ENCODE measurements around the gene PDCD7. TPM values are rescaled to one million over a fixed set of nuclear protein-coding genes. Genes with fewer than 3 reads are reported as not detected.

Gene PDCD7
- total RNA-seq, 1 donor from 2014 or later = 19.8 TPM

GRCh38 chr15:65110676-65111292 lies 22.8 kb downstream of the PDCD7 start:
- Histone ChIP-seq H3K9me3 (no peaks in the 10 kb centered on the region), H3K27me3 (ENCODE audit: low read depth) (no peaks in the 10 kb centered on the region), H3K4me3 (no peak overlapping the region), H3K36me3 (peaks cover 50% of the 10 kb centered on the region), H3K4me1 (no peaks in the 10 kb centered on the region), H3K27ac (no peak overlapping the region)
- TF ChIP-seq, protein P1, sequence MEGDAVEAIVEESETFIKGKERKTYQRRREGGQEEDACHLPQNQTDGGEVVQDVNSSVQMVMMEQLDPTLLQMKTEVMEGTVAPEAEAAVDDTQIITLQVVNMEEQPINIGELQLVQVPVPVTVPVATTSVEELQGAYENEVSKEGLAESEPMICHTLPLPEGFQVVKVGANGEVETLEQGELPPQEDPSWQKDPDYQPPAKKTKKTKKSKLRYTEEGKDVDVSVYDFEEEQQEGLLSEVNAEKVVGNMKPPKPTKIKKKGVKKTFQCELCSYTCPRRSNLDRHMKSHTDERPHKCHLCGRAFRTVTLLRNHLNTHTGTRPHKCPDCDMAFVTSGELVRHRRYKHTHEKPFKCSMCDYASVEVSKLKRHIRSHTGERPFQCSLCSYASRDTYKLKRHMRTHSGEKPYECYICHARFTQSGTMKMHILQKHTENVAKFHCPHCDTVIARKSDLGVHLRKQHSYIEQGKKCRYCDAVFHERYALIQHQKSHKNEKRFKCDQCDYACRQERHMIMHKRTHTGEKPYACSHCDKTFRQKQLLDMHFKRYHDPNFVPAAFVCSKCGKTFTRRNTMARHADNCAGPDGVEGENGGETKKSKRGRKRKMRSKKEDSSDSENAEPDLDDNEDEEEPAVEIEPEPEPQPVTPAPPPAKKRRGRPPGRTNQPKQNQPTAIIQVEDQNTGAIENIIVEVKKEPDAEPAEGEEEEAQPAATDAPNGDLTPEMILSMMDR (IDR thresholded peaks at IDR 0.05) = no peak
- intact Hi-C loops (cut with DNase I) = no loop called here
- ATAC-seq (no peak), DNase-seq (no peak)

- Histone ChIP-seq H3K9me3 (no peaks in the 10 kb centered on the region), H3K36me3 (peaks cover 19% of the 10 kb centered on the region), H3K27me3 (ENCODE audit: low read depth) (no peaks in the 10 kb centered on the region), H3K4me3 (no peak overlapping the region), H3K4me1 (no peaks in the 10 kb centered on the region), H3K27ac (no peak overlapping the region)
- no peak for DNase-seq
- intact Hi-C loops (cut with DNase I) = no loop called here
- TF ChIP-seq, protein P1 (IDR thresholded peaks at IDR 0.05) = no peak
- ATAC-seq = no peak
Measured at GRCh38 chr15:65106011-65106590, 27.5 kb downstream of the PDCD7 start.

DNA sequence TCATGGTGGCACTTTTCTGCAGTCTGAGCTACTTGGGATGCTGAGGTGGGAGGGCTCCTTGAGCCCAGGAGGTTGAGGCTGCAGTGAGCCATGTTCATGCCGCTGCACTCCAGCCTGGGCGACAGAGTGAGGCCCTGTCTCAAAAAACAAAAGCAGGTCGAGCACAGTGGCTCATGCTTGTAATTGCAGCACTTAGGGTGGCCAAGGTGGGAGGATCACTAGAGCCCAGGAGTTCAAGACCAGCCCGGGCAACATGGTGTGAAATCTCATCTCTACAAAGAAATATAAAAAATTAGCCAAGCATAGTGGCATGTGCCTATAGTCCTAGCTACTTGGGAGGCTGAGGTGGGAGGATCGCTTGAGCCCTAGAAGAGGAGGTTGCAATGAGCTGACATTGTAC lies 28.6 kb downstream of the PDCD7 start:
- H3K4me1 ChIP-seq = no peaks in the 10 kb centered on the region
- H3K27me3 ChIP-seq (ENCODE audit: low read depth) = no peaks in the 10 kb centered on the region
- intact Hi-C loops (cut with DNase I) = no loop called here
- no peak overlapping the region for H3K4me3 ChIP-seq
- ATAC-seq (no peak), DNase-seq (no peak)
- H3K27ac ChIP-seq = no peak overlapping the region
- H3K36me3 ChIP-seq = peaks cover 30% of the 10 kb centered on the region
- no peaks in the 10 kb centered on the region for H3K9me3 ChIP-seq
- TF ChIP-seq, protein P1 (IDR thresholded peaks at IDR 0.05) = no peak

DNA sequence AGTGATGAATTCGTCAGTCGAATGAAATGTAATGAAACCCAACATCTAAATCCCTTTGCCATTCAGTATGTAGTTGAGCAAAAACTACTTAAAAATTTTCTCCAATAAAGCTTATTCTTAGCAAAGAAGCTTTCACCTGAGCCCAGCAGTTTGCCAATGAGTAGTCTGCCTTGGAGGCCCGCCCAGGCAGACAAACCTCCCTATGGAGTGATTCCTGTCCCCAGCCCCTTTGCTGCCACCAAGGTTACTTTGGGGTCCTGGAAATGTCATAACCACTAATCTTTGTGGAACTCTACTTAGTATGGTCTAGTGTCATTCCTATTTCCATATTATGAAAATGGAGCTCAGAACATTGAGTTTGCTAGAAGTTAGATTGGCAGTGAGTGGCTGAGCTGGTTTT lies 30.7 kb downstream of the PDCD7 start:
- Histone ChIP-seq H3K4me3 (no peak overlapping the region), H3K36me3 (peaks cover 51% of the 10 kb centered on the region), H3K27ac (no peak overlapping the region), H3K9me3 (no peaks in the 10 kb centered on the region), H3K4me1 (no peaks in the 10 kb centered on the region), H3K27me3 (ENCODE audit: low read depth) (no peaks in the 10 kb centered on the region)
- TF ChIP-seq, protein P1 (IDR thresholded peaks at IDR 0.05) = no peak
- intact Hi-C loops (cut with DNase I) = no loop called here
- ATAC-seq = no peak
- DNase-seq = no peak

DNA sequence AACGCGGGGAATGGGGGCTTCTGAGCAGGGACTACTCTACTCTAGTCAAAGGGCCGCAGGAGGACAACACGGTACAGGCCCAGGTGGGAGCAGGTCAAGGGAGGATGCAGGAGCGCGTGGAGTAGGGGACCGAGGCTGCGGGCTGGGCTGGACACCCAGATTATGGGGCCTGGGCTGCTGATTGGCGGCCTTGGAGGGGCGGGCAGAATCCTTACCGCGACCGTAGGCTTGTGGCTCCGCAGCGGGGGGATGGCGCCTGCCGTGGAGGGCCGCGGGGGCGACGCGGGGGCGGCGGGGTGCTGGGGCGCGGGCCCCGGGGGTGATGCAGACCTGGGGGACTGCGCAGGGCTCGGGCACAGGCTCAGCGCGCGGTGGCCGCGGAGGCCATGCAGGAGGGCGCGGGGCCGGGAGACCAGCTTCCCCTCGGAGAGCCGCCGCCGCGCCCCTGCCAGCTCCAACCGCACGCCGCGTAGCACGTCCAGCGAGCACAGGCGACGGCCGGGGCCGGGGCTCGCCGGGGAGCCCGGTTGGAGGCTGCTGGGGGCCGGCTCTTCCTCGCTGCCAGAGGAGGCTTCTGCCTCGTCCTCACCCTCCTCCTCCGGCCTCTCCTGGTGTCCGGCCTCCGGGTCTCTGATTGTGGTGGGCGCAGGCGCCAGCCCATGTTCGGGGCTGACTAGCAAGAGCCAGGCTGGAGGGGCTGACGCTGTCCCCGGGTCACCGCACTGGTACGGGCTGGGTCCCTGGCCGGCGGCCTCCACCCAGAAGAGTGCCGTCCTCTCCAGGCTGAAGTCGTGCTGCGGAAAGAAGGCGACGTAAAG lies 31.5 kb downstream of the PDCD7 start:
- TF ChIP-seq, protein P1 (IDR thresholded peaks at IDR 0.05) = no peak

More for the DNA sequence above, 31.5 kb downstream of the PDCD7 start:
- H3K27ac ChIP-seq = no peak overlapping the region
- DNase-seq = no peak
- H3K4me3 ChIP-seq = no peak overlapping the region
- peak; percentile 6 to 22 for ATAC-seq
- no peaks in the 10 kb centered on the region for H3K4me1 ChIP-seq
- peaks cover 59% of the 10 kb centered on the region for H3K36me3 ChIP-seq
- no peaks in the 10 kb centered on the region for H3K27me3 ChIP-seq (ENCODE audit: low read depth)
- intact Hi-C loops (cut with DNase I) = no loop called here
- no peaks in the 10 kb centered on the region for H3K9me3 ChIP-seq

Data from lower lobe of right lung (tissue), 2 donors.